Astrocyte (in vitro differentiated cells and primary cell): Measurements from ENCODE around the gene PAFAH1B1. TPM values are rescaled to one million over a fixed set of nuclear protein-coding genes. Genes with fewer than 3 reads are reported as not detected.

Experiments used
- DNase-seq: peaks from one replicate; pipeline ENCODE4 v3.0.0-alpha.2; 2010; ENCODE audit warnings: low read depth
- FAIRE-seq: peaks from 2 replicates; lab custom pipeline; 2011; peaks lifted over from hg19 to GRCh38; lab: Jason Lieb, UNC
- H2AFZ ChIP-seq: 2 replicates; pipeline ENCODE4 v1.6.0; 2012; ENCODE audit warnings: low read depth, low read length, inconsistent platforms
- H3K27ac ChIP-seq: 2 replicates; pipeline ENCODE4 v1.5.1; 2011; ENCODE audit warnings: low read depth, low read length, inconsistent platforms
- H3K27me3 ChIP-seq: 2 replicates; pipeline ENCODE4 v1.6.0; 2011; ENCODE audit warnings: low read length, inconsistent platforms; ENCODE audit not compliant: insufficient read depth
- H3K36me3 ChIP-seq: 2 replicates; pipeline ENCODE4 v1.5.1; 2011; ENCODE audit warnings: low read length, inconsistent platforms; ENCODE audit not compliant: insufficient read depth
- H3K4me1 ChIP-seq: 2 replicates; pipeline ENCODE4 v1.5.1; 2011; ENCODE audit warnings: low read length, inconsistent platforms; ENCODE audit not compliant: insufficient read depth
- H3K4me2 ChIP-seq: 2 replicates; pipeline ENCODE4 v1.6.0; 2012; ENCODE audit warnings: low read length, inconsistent platforms
- H3K4me3 ChIP-seq: 2 replicates; pipeline ENCODE4 v1.5.1; 2011; ENCODE audit warnings: low read depth, mild to moderate bottlenecking, low read length, inconsistent platforms; ENCODE audit not compliant: insufficient read depth
- H3K79me2 ChIP-seq: 2 replicates; pipeline ENCODE4 v1.6.0; 2012; ENCODE audit warnings: mild to moderate bottlenecking, low read length, inconsistent platforms; ENCODE audit not compliant: insufficient read depth
- H3K9ac ChIP-seq: 2 replicates; pipeline ENCODE4 v1.6.0; 2012; ENCODE audit warnings: mild to moderate bottlenecking, low read length, inconsistent platforms
- H3K9me3 ChIP-seq: 2 replicates; pipeline ENCODE4 v1.5.1; 2012; ENCODE audit warnings: low read depth, mild to moderate bottlenecking, low read length, inconsistent platforms; ENCODE audit not compliant: insufficient read depth
- H4K20me1 ChIP-seq: 2 replicates; pipeline ENCODE4 v1.6.0; 2012; ENCODE audit warnings: low read length, inconsistent platforms; ENCODE audit not compliant: insufficient read depth
- H3K27ac Mint-ChIP-seq: one replicate; pipeline ENCODE4 v1.8.0; 2021; ENCODE audit warnings: mild to moderate bottlenecking, mixed read lengths; ENCODE audit not compliant: unreplicated experiment
- H3K27me3 Mint-ChIP-seq: one replicate; pipeline ENCODE4 v1.8.0; 2021; ENCODE audit warnings: low read depth, mixed read lengths; ENCODE audit not compliant: unreplicated experiment
- H3K36me3 Mint-ChIP-seq: one replicate; pipeline ENCODE4 v1.8.0; 2021; ENCODE audit warnings: low read depth, mixed read lengths; ENCODE audit not compliant: unreplicated experiment
- H3K4me1 Mint-ChIP-seq: one replicate; pipeline ENCODE4 v1.8.0; 2021; ENCODE audit warnings: low read depth, mixed read lengths; ENCODE audit not compliant: unreplicated experiment
- H3K4me3 Mint-ChIP-seq: one replicate; pipeline ENCODE4 v1.8.0; 2021; ENCODE audit warnings: mild to moderate bottlenecking, moderate library complexity, mixed read lengths; ENCODE audit not compliant: unreplicated experiment
- H3K9me3 Mint-ChIP-seq: one replicate; pipeline ENCODE4 v1.8.0; 2021; ENCODE audit warnings: mild to moderate bottlenecking, mixed read lengths; ENCODE audit not compliant: unreplicated experiment
- CTCF ChIP-seq: IDR thresholded peaks from 2 replicates; pipeline ENCODE4 v1.5.1; 2011; ENCODE audit warnings: low read depth, mild to moderate bottlenecking, inconsistent platforms, low read length, moderate library complexity; ENCODE audit not compliant: insufficient read depth
- EZH2 ChIP-seq: IDR thresholded peaks from 2 replicates; pipeline ENCODE4 v1.6.1; 2012; ENCODE audit warnings: mild to moderate bottlenecking, low read length, inconsistent platforms; ENCODE audit not compliant: insufficient read depth
- total RNA-seq: library from RNA; stranded (reverse); gene quantifications from 2 replicates; pipeline ENCODE4 v1.2.1, GENCODE V29; 2021

Gene PAFAH1B1
- total RNA-seq, 1 donor from 2014 or later, result 195 TPM

DNA sequence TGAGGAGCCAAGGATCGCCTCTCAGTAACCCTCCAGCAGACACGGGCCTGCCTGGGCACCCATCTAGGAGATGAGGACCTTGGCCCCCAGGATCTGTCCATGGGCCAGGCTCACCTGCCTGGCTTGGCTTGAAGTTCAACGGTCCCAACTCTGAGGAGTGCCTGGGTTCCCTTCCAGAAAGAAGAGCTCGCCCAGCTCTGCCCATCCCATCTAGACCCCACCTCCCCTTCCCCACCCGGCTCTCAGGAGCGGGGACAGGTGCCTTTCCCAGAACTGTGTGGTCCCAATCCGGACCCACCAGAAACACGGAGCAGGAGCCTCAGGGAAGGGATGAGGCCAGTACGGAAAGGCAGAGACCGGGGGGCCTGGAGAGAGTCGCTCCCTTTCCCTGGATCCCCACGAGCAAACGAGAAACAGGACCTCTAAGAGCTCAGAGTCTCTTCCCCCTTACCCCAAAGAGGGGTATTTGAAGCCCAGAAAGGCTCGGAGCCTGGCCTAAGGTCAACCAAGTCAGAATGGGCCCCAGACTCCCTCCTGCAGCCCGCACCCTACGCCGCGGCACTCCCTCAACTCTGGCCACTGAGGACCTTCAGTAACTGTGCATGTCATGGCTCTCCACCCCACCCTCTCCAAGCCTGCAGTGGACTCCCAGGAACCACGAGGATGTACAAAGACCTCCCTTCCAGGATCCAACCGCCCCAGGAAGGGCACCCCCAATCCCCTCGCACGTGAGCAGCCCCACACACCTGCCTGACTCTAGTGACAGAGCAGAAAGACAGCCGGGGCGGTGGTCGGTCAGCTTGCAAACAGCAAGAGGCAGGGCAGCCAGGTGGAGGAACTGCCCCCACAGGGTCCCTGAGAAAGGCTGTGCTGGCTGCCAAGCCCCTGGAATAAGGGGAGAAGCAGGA is 112.7 kb downstream of the PAFAH1B1 start:
- Mint-ChIP-seq H3K36me3 (peaks cover 3% of the 10 kb centered on the region), H3K4me3 (no peak overlapping the region), H3K4me1 (peaks cover 24% of the 10 kb centered on the region), H3K27me3 (no peaks in the 10 kb centered on the region), H3K27ac (no peak overlapping the region), H3K9me3 (no peaks in the 10 kb centered on the region)
- peaks cover 81% of the 10 kb centered on the region for H4K20me1 ChIP-seq
- peak overlapping the region; percentile 60 for H3K9ac ChIP-seq
- no peak overlapping the region for H2AFZ ChIP-seq
- H3K27me3 ChIP-seq, result no peaks in the 10 kb centered on the region
- peak overlapping the region; percentile 47 for H3K4me2 ChIP-seq
- no peaks in the 10 kb centered on the region for H3K9me3 ChIP-seq
- H3K4me1 ChIP-seq, result peaks cover 25% of the 10 kb centered on the region
- H3K4me3 ChIP-seq, result no peak overlapping the region
- H3K27ac ChIP-seq, result no peak overlapping the region
- peaks cover 76% of the 10 kb centered on the region for H3K79me2 ChIP-seq
- TF ChIP-seq CTCF (no peak), EZH2 (no peak)
- DNase-seq (no peak), FAIRE-seq (no peak)
- peaks cover 7% of the 10 kb centered on the region for H3K36me3 ChIP-seq

DNA sequence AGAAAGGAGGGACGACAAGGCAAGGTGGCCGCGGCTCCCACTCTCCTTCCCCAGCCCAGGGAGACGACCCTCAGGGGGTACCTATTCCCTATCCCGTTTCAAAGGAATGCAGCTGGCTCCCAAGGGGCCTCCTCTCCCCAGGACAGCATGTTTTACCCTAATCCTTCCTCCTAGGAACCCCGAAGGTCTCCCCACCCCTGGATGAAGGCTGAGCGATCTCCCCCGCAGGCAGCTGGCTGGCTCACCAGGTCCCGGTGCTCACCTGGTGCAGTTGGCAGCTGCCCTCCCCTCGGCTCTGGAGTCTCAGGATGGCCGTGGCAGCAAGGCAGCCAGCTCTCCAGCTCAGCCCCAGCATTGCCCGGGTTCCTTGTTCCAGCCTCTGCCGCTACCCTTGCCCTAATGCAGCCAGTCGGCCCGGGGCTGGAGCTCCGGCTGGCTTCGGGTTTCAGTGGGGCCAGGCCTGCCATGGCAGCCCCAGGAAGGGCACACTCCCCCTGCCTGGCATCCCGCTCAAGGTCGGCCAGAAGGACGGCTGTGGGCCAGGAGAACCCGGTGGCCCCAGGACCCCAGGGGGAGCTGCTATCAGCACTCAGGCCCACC is 113.6 kb downstream of the PAFAH1B1 start:
- Histone ChIP-seq H3K27me3 (no peaks in the 10 kb centered on the region), H3K4me2 (no peak overlapping the region), H3K9me3 (no peaks in the 10 kb centered on the region), H3K4me1 (peaks cover 26% of the 10 kb centered on the region), H3K9ac (no peak overlapping the region), H2AFZ (no peak overlapping the region), H3K27ac (no peak overlapping the region), H3K79me2 (peaks cover 82% of the 10 kb centered on the region), H3K36me3 (peaks cover 5% of the 10 kb centered on the region), H4K20me1 (peaks cover 81% of the 10 kb centered on the region), H3K4me3 (no peak overlapping the region)
- no peaks in the 10 kb centered on the region for H3K9me3 Mint-ChIP-seq
- DNase-seq (no peak), FAIRE-seq (no peak)
- peaks cover 24% of the 10 kb centered on the region for H3K4me1 Mint-ChIP-seq
- H3K36me3 Mint-ChIP-seq, result peaks cover 3% of the 10 kb centered on the region
- TF ChIP-seq CTCF (no peak), EZH2 (no peak)
- H3K27me3 Mint-ChIP-seq, result no peaks in the 10 kb centered on the region
- H3K27ac Mint-ChIP-seq, result peak overlapping the region; percentile 58
- H3K4me3 Mint-ChIP-seq, result no peak overlapping the region
